Osteocyte (in vitro differentiated cells): ENCODE results near the gene DNAJC12. TPM values are rescaled to one million over a fixed set of nuclear protein-coding genes. Genes with fewer than 3 reads are reported as not detected.
"Not testable (repeated sequence)": the region's sequence is repeated elsewhere in the genome, so short reads cannot be mapped to it uniquely, and the experiment has no call there.

Experiments used
- DNase-seq: peaks from one replicate; pipeline ENCODE4 v3.0.0; 2021; ENCODE audit warnings: mixed read lengths; ENCODE audit not compliant: unreplicated experiment; ENCODE audit errors: extremely low spot score
- H3K27ac Mint-ChIP-seq: one replicate; pipeline ENCODE4 v1.8.0; 2021; ENCODE audit warnings: mild to moderate bottlenecking, mixed read lengths; ENCODE audit not compliant: unreplicated experiment
- H3K27me3 Mint-ChIP-seq: one replicate; pipeline ENCODE4 v1.8.0; 2021; ENCODE audit warnings: mixed read lengths; ENCODE audit not compliant: unreplicated experiment
- H3K36me3 Mint-ChIP-seq: one replicate; pipeline ENCODE4 v1.8.0; 2021; ENCODE audit warnings: mixed read lengths; ENCODE audit not compliant: unreplicated experiment
- H3K4me1 Mint-ChIP-seq: one replicate; pipeline ENCODE4 v1.8.0; 2021; ENCODE audit warnings: mixed read lengths; ENCODE audit not compliant: unreplicated experiment
- H3K4me3 Mint-ChIP-seq: one replicate; pipeline ENCODE4 v1.8.0; 2021; ENCODE audit warnings: mild to moderate bottlenecking, moderate library complexity, mixed read lengths; ENCODE audit not compliant: unreplicated experiment
- H3K9me3 Mint-ChIP-seq: one replicate; pipeline ENCODE4 v1.8.0; 2021; ENCODE audit warnings: mixed read lengths; ENCODE audit not compliant: unreplicated experiment
- CTCF ChIP-seq: fragments of 200-600 bp; sonication (generic); IDR thresholded peaks from 2 replicates; pipeline ENCODE4 v1.5.0; 2021; ENCODE audit warnings: antibody characterized with exemption, mild to moderate bottlenecking, moderate library complexity
- total RNA-seq: library from RNA; stranded (reverse); gene quantifications from 2 replicates; pipeline ENCODE4 v1.2.1, GENCODE V29; 2021

Gene DNAJC12
- total RNA-seq, 1 donor from 2014 or later, result 12.0 TPM

DNA sequence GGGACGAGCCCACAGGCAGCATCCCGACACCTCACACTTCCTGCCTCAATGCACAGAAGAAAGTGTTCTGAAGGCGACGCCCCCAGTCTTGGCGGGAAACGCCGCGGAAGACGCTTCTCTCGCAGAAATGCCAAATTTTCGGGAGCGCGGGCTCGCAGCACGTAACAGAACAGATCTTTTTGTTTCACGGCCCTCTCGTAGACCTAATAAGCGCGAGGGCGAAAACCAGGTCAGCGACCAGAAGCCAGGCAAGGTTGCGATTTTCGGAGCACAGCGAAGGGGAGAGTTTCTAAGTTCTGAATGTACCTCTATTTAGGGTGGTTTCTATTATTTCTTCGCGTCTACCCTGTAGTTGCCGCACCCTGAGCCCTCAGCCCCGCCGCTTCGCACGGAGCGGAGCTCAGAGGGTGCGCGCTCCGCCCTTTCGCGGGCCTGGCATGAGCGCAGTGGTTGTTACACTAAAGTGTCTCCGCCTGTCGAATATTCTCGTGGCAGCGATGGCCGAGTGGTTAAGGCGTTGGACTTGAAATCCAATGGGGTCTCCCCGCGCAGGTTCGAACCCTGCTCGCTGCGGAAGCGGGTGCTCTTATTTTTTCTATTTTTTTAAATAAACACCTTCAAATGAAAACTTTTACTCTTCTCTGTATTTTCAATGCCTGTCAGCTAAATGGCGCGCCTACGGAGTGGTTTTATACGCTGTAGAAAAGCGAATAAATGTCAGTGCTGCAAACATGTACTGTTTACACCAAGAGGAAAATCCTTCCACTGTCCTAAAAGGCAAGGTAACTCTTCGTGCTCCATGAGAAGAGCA lies 73.8 kb downstream of the DNAJC12 start:
- Mint-ChIP-seq H3K4me3 (peak overlapping the region; percentile 87), H3K27ac (peak overlapping the region; percentile 90), H3K27me3 (peaks cover 11% of the 10 kb centered on the region), H3K9me3 (no peaks in the 10 kb centered on the region), H3K36me3 (no peaks in the 10 kb centered on the region), H3K4me1 (peaks cover 4% of the 10 kb centered on the region)
- DNase-seq, result peak; percentile 98
- no peak for TF ChIP-seq CTCF

GRCh38 chr10:67763499-67764011 lies 74.4 kb downstream of the DNAJC12 start:
- Mint-ChIP-seq H3K27ac (peak overlapping the region; percentile 90), H3K36me3 (no peaks in the 10 kb centered on the region), H3K9me3 (no peaks in the 10 kb centered on the region), H3K4me3 (peak overlapping the region; percentile 87), H3K27me3 (peaks cover 13% of the 10 kb centered on the region), H3K4me1 (peaks cover 4% of the 10 kb centered on the region)
- TF ChIP-seq CTCF, result no peak
- no peak for DNase-seq

GRCh38 chr10:67762567-67762966 lies 75.4 kb downstream of the DNAJC12 start:
- not testable (repeated sequence) for H3K9me3 Mint-ChIP-seq, H3K4me3 Mint-ChIP-seq, H3K36me3 Mint-ChIP-seq, H3K4me1 Mint-ChIP-seq, H3K27ac Mint-ChIP-seq, DNase-seq
- H3K27me3 Mint-ChIP-seq, result peaks cover 17% of the 10 kb centered on the region

DNA sequence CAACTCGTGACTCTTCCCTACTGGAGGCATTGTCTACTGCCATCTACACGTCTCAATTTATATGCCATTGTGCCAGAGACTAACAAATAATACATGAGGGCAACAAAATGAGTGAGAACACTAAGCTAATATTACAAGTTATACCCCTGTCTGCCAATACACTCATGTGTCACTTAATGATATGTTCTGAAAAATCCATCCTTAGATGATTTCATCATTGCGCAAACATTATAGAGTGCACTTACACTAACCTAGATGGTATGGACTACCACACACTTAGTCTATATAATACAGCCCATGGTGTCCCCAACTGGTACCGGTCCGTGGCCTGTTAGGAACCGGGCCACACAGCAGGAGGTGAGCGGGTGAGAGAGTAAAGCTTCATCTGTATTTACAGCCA lies 77.7 kb downstream of the DNAJC12 start:
- Mint-ChIP-seq H3K4me3 (no peak overlapping the region), H3K36me3 (no peaks in the 10 kb centered on the region), H3K27ac (no peak overlapping the region), H3K9me3 (no peaks in the 10 kb centered on the region), H3K27me3 (peaks cover 33% of the 10 kb centered on the region), H3K4me1 (peaks cover 4% of the 10 kb centered on the region)
- DNase-seq, result no peak
- TF ChIP-seq CTCF, result no peak

Other genes with a start within 250 kb of the DNAJC12 start
- 0.30 and 0.39 TPM in 2 replicates for gene CTNNA3, start 142.0 kb downstream of the DNAJC12 start, total RNA-seq
- 23.9 and 25.6 TPM in 2 replicates for gene SIRT1, start 46.5 kb upstream of the DNAJC12 start, total RNA-seq
- 57.0 and 59.4 TPM in 2 replicates for gene HERC4, start 237.1 kb upstream of the DNAJC12 start, total RNA-seq